ENCODE measurements around the gene SLC4A5. TPM values are rescaled to one million over a fixed set of nuclear protein-coding genes. Genes with fewer than 3 reads are reported as not detected.
A peak's percentile ranks its signal among the peaks of the same experiment; 100 is the strongest.

SLC4A5 gene
- total and polyA plus RNA-seq, 2 of the 8 experiments (the other 6 are each of a cell fraction or from before 2014, with no cell fraction given) = 0.42 to 0.52 TPM

GRCh38 chr2:74206180-74206688 is 137.0 kb downstream of the SLC4A5 start (continued):
- TF ChIP-seq JUND (IDR thresholded peaks at IDR 0.05; ENCODE audit: low read length) = no peak
- TF ChIP-seq TAF7 (optimal IDR thresholded peaks at IDR 0.05; ENCODE audit: borderline replicate concordance, low read depth, low read length) = no peak
- TF ChIP-seq NRF1 (IDR thresholded peaks at IDR 0.05; ENCODE audit: low read depth, low read length) = no peak
- TF ChIP-seq POLR2AphosphoS5 (IDR thresholded peaks at IDR 0.05; ENCODE audit: low read depth, low read length) = peak; percentile 62
- TF ChIP-seq POU5F1 (IDR thresholded peaks at IDR 0.05; ENCODE audit: low read depth, low read length) = no peak
- no peak for TF ChIP-seq GTF2F1 (IDR thresholded peaks at IDR 0.05; ENCODE audit: borderline replicate concordance, low read depth, low read length)
- no peak for TF ChIP-seq CBX5 (IDR thresholded peaks at IDR 0.05; ENCODE audit: low read depth, low read length)
- TF ChIP-seq CREB1 (IDR thresholded peaks at IDR 0.05) = no peak
- TF ChIP-seq TAF1 (IDR thresholded peaks at IDR 0.05; ENCODE audit: low read depth, low read length) = no peak
- no peak for TF ChIP-seq ATF3 (IDR thresholded peaks at IDR 0.05; ENCODE audit: insufficient read depth, low read depth, low read length)
- no peak for TF ChIP-seq RAD21 (IDR thresholded peaks at IDR 0.05 in 1 of 2, conservative IDR thresholded peaks at IDR 0.05 in 1 of 2; ENCODE audit: low read depth in 2 of 2, low read length in 2 of 2)
- no peak for TF ChIP-seq NANOG (IDR thresholded peaks at IDR 0.05; ENCODE audit: insufficient read depth, low read depth, low read length, poor library complexity, severe bottlenecking)
- TF ChIP-seq BCL11A (IDR thresholded peaks at IDR 0.05; ENCODE audit: low read depth in 2 of 2, low read length in 2 of 2) = no peak

All from H1 (cell line).